ENCODE data around the gene PTGDR. TPM values are rescaled to one million over a fixed set of nuclear protein-coding genes. Genes with fewer than 3 reads are reported as not detected.

The PTGDR gene
- total and polyA plus RNA-seq, 5 donors = 0.29 to 0.43 (median 0.42) TPM

GRCh38 chr14:52312931-52313355, 45.4 kb downstream of the PTGDR start:
- intact Hi-C loops (cut with DNase I) = loop anchor here in 1 of 4 donors (5.0 kb wide), 1 partner anchor 159 kb away; no protein-coding TSS in a partner anchor
- Histone ChIP-seq H3K27me3 (ENCODE audit: control insufficient read depth, insufficient read depth) (no peaks in the 10 kb centered on the region), H3K9me3 (ENCODE audit: control insufficient read depth, low read length) (no peaks in the 10 kb centered on the region), H3K27ac (ENCODE audit: low read length) (no peak overlapping the region), H3K4me1 (ENCODE audit: control insufficient read depth, insufficient read depth, low read length) (no peaks in the 10 kb centered on the region), H3K4me3 (ENCODE audit: low read length) (no peak overlapping the region)
- WGBS = 50% methylated on average over 5 of the region's 5 CpGs
- DNase-seq = no peak
- ATAC-seq = peak in 1 of 2 donors; percentile 39

- Histone ChIP-seq H3K4me3 (ENCODE audit: low read length) (peak overlapping the region; percentile 14), H3K27me3 (ENCODE audit: control insufficient read depth, insufficient read depth) (no peaks in the 10 kb centered on the region), H3K9me3 (ENCODE audit: control insufficient read depth, low read length) (no peaks in the 10 kb centered on the region), H3K4me1 (ENCODE audit: control insufficient read depth, insufficient read depth, low read length) (no peaks in the 10 kb centered on the region), H3K27ac (ENCODE audit: low read length) (no peak overlapping the region)
- DNase-seq = no peak
- no peak for ATAC-seq
- WGBS = 22% methylated on average over 10 of the region's 10 CpGs
- intact Hi-C loops (cut with DNase I) = loop anchor here in 1 of 4 donors (5.0 kb wide), 1 partner anchor 159 kb away; no protein-coding TSS in a partner anchor
These were observed 46.0 kb downstream of the PTGDR start for GRCh38 chr14:52313462-52313861.

- peak; percentile 88 to 94 (median 94) for DNase-seq
- H3K27ac ChIP-seq (ENCODE audit: low read length) = no peak within 1 kb of the TSS
- H3K27me3 ChIP-seq (ENCODE audit: control insufficient read depth, insufficient read depth) = no peaks in the 10 kb centered on the region
- whole genome bisulfite sequencing = under 1% methylated on average over 73 of the region's 73 CpGs
- H3K9me3 ChIP-seq (ENCODE audit: control insufficient read depth, low read length) = no peaks in the 10 kb centered on the region
- ATAC-seq = peak; percentile 91 to 95
- H3K4me3 ChIP-seq (ENCODE audit: low read length) = peak within 1 kb of the TSS; percentile 14
- H3K4me1 ChIP-seq (ENCODE audit: control insufficient read depth, insufficient read depth, low read length) = no peaks in the 10 kb centered on the region
- intact Hi-C loops (cut with DNase I) = loop anchor here in 1 of 4 donors (5.0 kb wide), 1 partner anchor 158 kb away; no protein-coding TSS in a partner anchor
These were observed 46.6 kb downstream of the PTGDR start, which contains the start of gene PTGER2 for GRCh38 chr14:52313903-52314594. Gene PTGER2 (plus strand): TSS chr14:52314312. CDS start chr14:52314549, 237 bp downstream.

- intact Hi-C loops (cut with DNase I) = loop anchor here in 1 of 4 donors (5.0 kb wide), 1 partner anchor 158 kb away; no protein-coding TSS in a partner anchor
- DNase-seq (peak; percentile 26 to 66 (median 54)), ATAC-seq (peak; percentile 39 to 51)
- Histone ChIP-seq H3K4me1 (ENCODE audit: control insufficient read depth, insufficient read depth, low read length) (no peaks in the 10 kb centered on the region), H3K9me3 (ENCODE audit: control insufficient read depth, low read length) (no peaks in the 10 kb centered on the region), H3K27me3 (ENCODE audit: control insufficient read depth, insufficient read depth) (no peaks in the 10 kb centered on the region), H3K4me3 (ENCODE audit: low read length) (peak overlapping the region; percentile 14), H3K27ac (ENCODE audit: low read length) (no peak overlapping the region)
- WGBS = 3% methylated on average over 63 of the region's 63 CpGs
These were observed 47.3 kb downstream of the PTGDR start for GRCh38 chr14:52314595-52315354.

- intact Hi-C loops (cut with DNase I) = no loop called here
- DNase-seq (no peak), ATAC-seq (peak; percentile 36 to 39)
- Histone ChIP-seq H3K9me3 (ENCODE audit: control insufficient read depth, low read length) (no peaks in the 10 kb centered on the region), H3K27me3 (ENCODE audit: control insufficient read depth, insufficient read depth) (no peaks in the 10 kb centered on the region), H3K27ac (ENCODE audit: low read length) (no peak overlapping the region), H3K4me1 (ENCODE audit: control insufficient read depth, insufficient read depth, low read length) (no peaks in the 10 kb centered on the region), H3K4me3 (ENCODE audit: low read length) (no peak overlapping the region)
- 34% methylated on average over 11 of the region's 11 CpGs for WGBS
These were observed 47.8 kb downstream of the PTGDR start for GRCh38 chr14:52315355-52315718.

GRCh38 chr14:52318062-52318461, 50.6 kb downstream of the PTGDR start:
- Histone ChIP-seq H3K4me3 (ENCODE audit: low read length) (no peak overlapping the region), H3K4me1 (ENCODE audit: control insufficient read depth, insufficient read depth, low read length) (no peaks in the 10 kb centered on the region), H3K27ac (ENCODE audit: low read length) (no peak overlapping the region), H3K27me3 (ENCODE audit: control insufficient read depth, insufficient read depth) (no peaks in the 10 kb centered on the region), H3K9me3 (ENCODE audit: control insufficient read depth, low read length) (no peaks in the 10 kb centered on the region)
- DNase-seq (no peak), ATAC-seq (no peak)
- WGBS = 74% methylated on average over 2 of the region's 2 CpGs
- intact Hi-C loops (cut with DNase I) = no loop called here

- Histone ChIP-seq H3K9me3 (ENCODE audit: control insufficient read depth, low read length) (no peaks in the 10 kb centered on the region), H3K4me3 (ENCODE audit: low read length) (no peak overlapping the region), H3K4me1 (ENCODE audit: control insufficient read depth, insufficient read depth, low read length) (no peaks in the 10 kb centered on the region), H3K27me3 (ENCODE audit: control insufficient read depth, insufficient read depth) (no peaks in the 10 kb centered on the region), H3K27ac (ENCODE audit: low read length) (no peak overlapping the region)
- DNase-seq (no peak), ATAC-seq (no peak)
- intact Hi-C loops (cut with DNase I) = no loop called here
- WGBS = 70% methylated on average over 5 of the region's 5 CpGs
These were observed 51.5 kb downstream of the PTGDR start for GRCh38 chr14:52318826-52319645.

- ATAC-seq = no peak
These were observed 52.4 kb downstream of the PTGDR start for GRCh38 chr14:52319919-52320318.

GRCh38 chr14:52325126-52325525, 57.6 kb downstream of the PTGDR start:
- ATAC-seq (peak; percentile 23 to 59), DNase-seq (no peak)
- intact Hi-C loops (cut with DNase I) = no loop called here
- Histone ChIP-seq H3K27me3 (ENCODE audit: control insufficient read depth, insufficient read depth) (no peaks in the 10 kb centered on the region), H3K9me3 (ENCODE audit: control insufficient read depth, low read length) (no peaks in the 10 kb centered on the region), H3K27ac (ENCODE audit: low read length) (no peak overlapping the region), H3K4me3 (ENCODE audit: low read length) (no peak overlapping the region), H3K4me1 (ENCODE audit: control insufficient read depth, insufficient read depth, low read length) (no peaks in the 10 kb centered on the region)
- WGBS = 77% methylated on average over 3 of the region's 3 CpGs

More at GRCh38 chr14:52319919-52320318, 52.4 kb downstream of the PTGDR start:
- H3K4me3 ChIP-seq (ENCODE audit: low read length) = no peak overlapping the region
- 86% methylated on average over 3 of the region's 3 CpGs for WGBS
- DNase-seq = no peak
- H3K27me3 ChIP-seq (ENCODE audit: control insufficient read depth, insufficient read depth) = no peaks in the 10 kb centered on the region
- intact Hi-C loops (cut with DNase I) = no loop called here
- no peak overlapping the region for H3K27ac ChIP-seq (ENCODE audit: low read length)
- no peaks in the 10 kb centered on the region for H3K4me1 ChIP-seq (ENCODE audit: control insufficient read depth, insufficient read depth, low read length)
- H3K9me3 ChIP-seq (ENCODE audit: control insufficient read depth, low read length) = no peaks in the 10 kb centered on the region

- intact Hi-C loops (cut with DNase I) = no loop called here
- no peaks in the 10 kb centered on the region for H3K4me1 ChIP-seq (ENCODE audit: control insufficient read depth, insufficient read depth, low read length)
- ATAC-seq (no peak), DNase-seq (no peak)
- H3K9me3 ChIP-seq (ENCODE audit: control insufficient read depth, low read length) = no peaks in the 10 kb centered on the region
- no peak overlapping the region for H3K27ac ChIP-seq (ENCODE audit: low read length)
- no peak overlapping the region for H3K4me3 ChIP-seq (ENCODE audit: low read length)
- no peaks in the 10 kb centered on the region for H3K27me3 ChIP-seq (ENCODE audit: control insufficient read depth, insufficient read depth)
- WGBS = 83% methylated on average over 3 of the region's 3 CpGs
These were observed 58.1 kb downstream of the PTGDR start for GRCh38 chr14:52325630-52326029.

Data from right cardiac atrium (tissue), 5 donors.